Dedifferentiated amniotic fluid mesenchymal stem cell (primary cell): ENCODE results near the gene PROC.
"Not testable (repeated sequence)": the region's sequence is repeated elsewhere in the genome, so short reads cannot be mapped to it uniquely, and the experiment has no call there.

ENCODE experiments used
- DNase-seq: peaks from one replicate; pipeline ENCODE4 v3.0.0-alpha.2; 2016; ENCODE audit errors: extremely low spot score

PROC gene

GRCh38 chr2:127394492-127394891 is 23.7 kb upstream of the PROC start:
- no peak for DNase-seq

- no peak for DNase-seq
These were observed 20.5 kb upstream of the PROC start for GRCh38 chr2:127397568-127398238.

GRCh38 chr2:127398239-127398590 is 20.0 kb upstream of the PROC start:
- peak; percentile 90 for DNase-seq

- DNase-seq, result no peak
These were observed 17.7 kb upstream of the PROC start for GRCh38 chr2:127400533-127400896.

GRCh38 chr2:127400897-127401756 is 17.1 kb upstream of the PROC start:
- DNase-seq, result no peak

GRCh38 chr2:127401757-127402695 is 16.2 kb upstream of the PROC start:
- no peak for DNase-seq

GRCh38 chr2:127403460-127403859 is 14.8 kb upstream of the PROC start:
- DNase-seq, result no peak

- DNase-seq, result no peak
These were observed 13.6 kb upstream of the PROC start for GRCh38 chr2:127404466-127405254.

GRCh38 chr2:127405255-127405610 is 13.0 kb upstream of the PROC start:
- DNase-seq, result no peak

- DNase-seq, result peak; percentile 60
These were observed 11.8 kb upstream of the PROC start for GRCh38 chr2:127406454-127406853.

GRCh38 chr2:127407091-127407490 is 11.1 kb upstream of the PROC start:
- no peak for DNase-seq

- no peak for DNase-seq
These were observed 10.6 kb upstream of the PROC start for GRCh38 chr2:127407661-127408003.

- peak; percentile 81 for DNase-seq
These were observed 10.0 kb upstream of the PROC start for GRCh38 chr2:127408004-127408806.

- DNase-seq, result no peak
These were observed 9.5 kb upstream of the PROC start for GRCh38 chr2:127408807-127409099.

- DNase-seq, result not testable (repeated sequence)
These were observed 8.5 kb upstream of the PROC start for GRCh38 chr2:127409716-127410115.

- DNase-seq, result peak; percentile 67
These were observed 7.2 kb upstream of the PROC start for GRCh38 chr2:127410871-127411652.

- no peak for DNase-seq
These were observed 6.4 kb upstream of the PROC start for GRCh38 chr2:127411653-127412369.

- DNase-seq, result no peak
These were observed 5.0 kb upstream of the PROC start for GRCh38 chr2:127413200-127413599.

- peak; percentile 57 for DNase-seq
These were observed 4.2 kb upstream of the PROC start for GRCh38 chr2:127413782-127414637.
